D721Med (cell line): ENCODE measurements around the gene MAPT.

ENCODE experiments used
- DNase-seq: peaks from one replicate; pipeline ENCODE4 v3.0.0; 2011; ENCODE audit warnings: low spot score; ENCODE audit not compliant: insufficient read length
- FAIRE-seq: peaks from 2 replicates; lab custom pipeline; 2011; peaks lifted over from hg19 to GRCh38; lab: Jason Lieb, UNC
- TF ChIP-seq, protein P1 (sequence below): IDR thresholded peaks from 2 replicates; pipeline ENCODE4 v1.5.1; 2012; ENCODE audit warnings: mild to moderate bottlenecking, control low read depth; ENCODE audit not compliant: insufficient read depth; ENCODE audit errors: missing control alignments

MAPT gene

DNA sequence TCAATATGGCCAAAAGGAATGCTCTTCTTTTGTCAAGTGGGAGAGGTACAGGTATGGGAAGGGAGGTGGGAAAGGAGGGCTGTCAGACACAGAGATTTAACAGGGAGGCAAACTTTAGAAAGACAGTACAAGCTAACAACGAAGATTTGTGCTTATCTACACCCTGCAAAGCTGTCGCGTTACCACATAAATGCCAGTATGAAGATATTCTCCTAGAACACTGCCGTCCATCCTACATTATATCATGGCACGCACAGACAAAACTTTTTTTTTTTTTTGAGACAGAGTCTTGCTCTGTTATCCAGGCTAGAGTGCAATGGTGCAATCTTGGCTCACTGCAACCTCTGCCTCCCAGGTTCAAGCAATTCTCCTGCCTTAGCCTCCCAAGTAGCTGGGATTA lies 155.3 kb downstream of the MAPT start:
- no peak for FAIRE-seq
- TF ChIP-seq, protein P1, sequence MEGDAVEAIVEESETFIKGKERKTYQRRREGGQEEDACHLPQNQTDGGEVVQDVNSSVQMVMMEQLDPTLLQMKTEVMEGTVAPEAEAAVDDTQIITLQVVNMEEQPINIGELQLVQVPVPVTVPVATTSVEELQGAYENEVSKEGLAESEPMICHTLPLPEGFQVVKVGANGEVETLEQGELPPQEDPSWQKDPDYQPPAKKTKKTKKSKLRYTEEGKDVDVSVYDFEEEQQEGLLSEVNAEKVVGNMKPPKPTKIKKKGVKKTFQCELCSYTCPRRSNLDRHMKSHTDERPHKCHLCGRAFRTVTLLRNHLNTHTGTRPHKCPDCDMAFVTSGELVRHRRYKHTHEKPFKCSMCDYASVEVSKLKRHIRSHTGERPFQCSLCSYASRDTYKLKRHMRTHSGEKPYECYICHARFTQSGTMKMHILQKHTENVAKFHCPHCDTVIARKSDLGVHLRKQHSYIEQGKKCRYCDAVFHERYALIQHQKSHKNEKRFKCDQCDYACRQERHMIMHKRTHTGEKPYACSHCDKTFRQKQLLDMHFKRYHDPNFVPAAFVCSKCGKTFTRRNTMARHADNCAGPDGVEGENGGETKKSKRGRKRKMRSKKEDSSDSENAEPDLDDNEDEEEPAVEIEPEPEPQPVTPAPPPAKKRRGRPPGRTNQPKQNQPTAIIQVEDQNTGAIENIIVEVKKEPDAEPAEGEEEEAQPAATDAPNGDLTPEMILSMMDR: no peak
- DNase-seq: no peak

GRCh38 chr17:46053911-46054534 lies 159.7 kb downstream of the MAPT start:
- FAIRE-seq (no peak), DNase-seq (no peak)
- TF ChIP-seq, protein P1: no peak

- TF ChIP-seq, protein P1: no peak
- FAIRE-seq (no peak), DNase-seq (no peak)
Observed at GRCh38 chr17:46056800-46057304, 162.5 kb downstream of the MAPT start.

DNA sequence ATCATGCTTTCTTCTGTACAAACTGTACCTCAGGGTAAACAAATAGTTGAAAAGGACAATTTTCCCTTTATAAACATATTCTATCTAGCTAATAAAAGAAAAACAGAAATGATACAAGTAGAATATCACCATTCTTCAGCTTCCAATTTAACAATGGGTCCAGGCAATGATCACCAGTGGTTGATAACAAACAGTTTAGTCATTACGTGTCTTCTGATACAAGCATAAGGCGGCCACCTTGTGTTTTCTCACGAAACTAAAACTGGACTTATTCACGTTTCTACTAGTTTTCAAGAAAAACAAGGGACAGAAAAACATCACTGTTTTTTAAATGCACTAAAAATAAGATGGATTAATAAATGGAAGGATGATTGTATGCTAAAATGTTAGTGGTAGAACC lies 163.0 kb downstream of the MAPT start:
- FAIRE-seq (no peak), DNase-seq (no peak)
- TF ChIP-seq, protein P1: no peak

DNA sequence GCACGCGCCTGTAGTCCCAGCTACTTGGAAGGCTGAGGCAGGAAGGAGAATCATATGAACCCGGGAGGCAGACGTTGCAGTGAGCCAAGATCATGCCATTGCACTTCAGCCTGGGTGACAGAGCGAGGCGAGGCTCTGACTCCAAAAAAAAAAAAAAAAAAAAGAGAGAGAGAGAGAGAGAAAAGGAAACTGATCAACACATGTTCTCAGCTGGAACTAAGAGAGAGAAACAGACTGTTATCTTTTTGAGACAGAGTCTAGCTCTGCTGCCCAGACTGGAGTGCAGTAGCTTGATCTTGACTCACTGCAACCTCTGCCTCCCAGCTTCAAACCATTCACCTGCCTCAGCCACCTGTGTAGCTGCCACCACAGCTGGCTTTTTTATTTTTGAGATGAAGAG lies 165.1 kb downstream of the MAPT start:
- TF ChIP-seq, protein P1: no peak
- no peak for DNase-seq
- no peak for FAIRE-seq

GRCh38 chr17:46060461-46060860 lies 166.1 kb downstream of the MAPT start:
- no peak for FAIRE-seq
- DNase-seq: no peak
- TF ChIP-seq, protein P1: no peak

DNA sequence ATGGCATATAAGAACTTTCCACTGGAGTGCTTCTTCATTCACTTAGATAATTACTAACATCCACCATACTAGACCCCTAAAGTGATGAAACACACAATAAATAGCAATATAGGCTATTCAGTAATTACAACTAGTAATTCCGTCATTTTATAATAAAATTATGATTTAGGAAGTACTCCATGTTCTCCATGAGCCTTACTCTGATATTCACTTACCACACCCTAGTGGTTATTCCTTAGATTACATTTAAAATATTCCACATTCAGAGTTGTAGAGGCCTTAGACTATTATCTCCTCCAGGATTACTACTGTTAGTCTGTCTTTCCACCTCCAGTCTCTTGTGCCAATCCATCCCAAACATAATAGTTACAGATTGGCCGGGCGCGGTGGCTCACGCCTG lies 167.1 kb downstream of the MAPT start:
- DNase-seq: no peak
- TF ChIP-seq, protein P1: peak; percentile 26
- no peak for FAIRE-seq
